Stomach (tissue), 9 donors: ENCODE measurements around the gene BASP1. TPM values are rescaled to one million over a fixed set of nuclear protein-coding genes. Genes with fewer than 3 reads are reported as not detected.

Experiments
- DNase-seq, 2 donors: peaks; one replicate each; pipeline versions ENCODE4 v3.0.0 to v3.0.0-alpha.2; 2013 to 2019
- H3K27ac ChIP-seq, 5 donors: fragments of 200-600 bp in 4 of 5; sonication (generic) in 4 of 5; one replicate each; pipeline ENCODE4 v1.5.1; 2013 to 2019; ENCODE audit warnings: mild to moderate bottlenecking in 1 of 5, moderate library complexity in 1 of 5
- H3K27me3 ChIP-seq, 3 donors: fragments of 200-600 bp; sonication (generic); one replicate each; pipeline ENCODE4 v1.5.1; 2017 to 2019; ENCODE audit warnings: mixed run types in 1 of 3
- H3K36me3 ChIP-seq, 4 donors: fragments of 200-600 bp; sonication (generic); 1 replicate in 3 of 4; 2 replicates in 1 of 4; pipeline ENCODE4 v1.5.1; 2016 to 2019
- H3K4me1 ChIP-seq, 4 donors: fragments of 200-600 bp; sonication (generic); one replicate each; pipeline ENCODE4 v1.5.1; 2016 to 2019
- H3K4me3 ChIP-seq, 4 donors: fragments of 200-600 bp; sonication (generic) in 3 of 4; one replicate each; pipeline ENCODE4 v1.5.1; 2016 to 2019; ENCODE audit warnings: mild to moderate bottlenecking in 1 of 4
- H3K9me3 ChIP-seq, 4 donors: fragments of 200-600 bp; sonication (generic); one replicate each; pipeline ENCODE4 v1.5.1; 2016 to 2019
- EP300 ChIP-seq: sonication (generic); formaldehyde crosslinking; IDR thresholded peaks from one replicate; pipeline ENCODE4 v1.6.1; 2017; ENCODE audit warnings: antibody characterized with exemption
- POLR2A ChIP-seq, 4 donors: fragments of 450-650 bp; IDR thresholded peaks; one replicate each; pipeline ENCODE4 v1.6.1; 2016; ENCODE audit warnings: antibody characterized with exemption in 4 of 4, control low read depth in 2 of 4, mild to moderate bottlenecking in 1 of 4, moderate library complexity in 1 of 4
- POLR2AphosphoS5 ChIP-seq, 3 donors: sonication (generic); formaldehyde crosslinking; IDR thresholded peaks; one replicate each; pipeline ENCODE4 v1.6.1; 2016; ENCODE audit warnings: antibody characterized with exemption in 3 of 3
- WGBS, 5 donors: extraction: QIAGEN DNeasy Blood & Tissue Kit in 3 of 5; methylation state at CpG; one replicate each; pipeline versions ENCODE4 v1.1.5 to v1.1.7; 2013 to 2018; 5-methylcytosine and 5-hydroxymethylcytosine counted together
- intact Hi-C: fragments of 100-400 bp; cut with DNase I; formaldehyde crosslinking; loops from one replicate; pipeline ENCODE4 v1.15.1; 2023; ENCODE audit warnings: low total_unique reads
- polyA plus RNA-seq, 3 donors: library from polyadenylated mRNA; stranded (reverse); fragments of 200-250 nt; gene quantifications; one replicate each; pipeline ENCODE4 v1.2.3, GENCODE V29; 2013
- total RNA-seq, 5 donors: library from RNA; depleted of rRNA; stranded (reverse); fragments of >200 nt; gene quantifications; one replicate each; pipeline versions ENCODE4 v1.1.0 to v1.2.3, GENCODE V29; 2014 to 2016
- TF ChIP-seq, protein P1 (sequence below), 7 experiments: fragments of 450-650 bp in 4 of 7; fragments of 200-600 bp in 3 of 7; sonication (generic) in 3 of 7; IDR thresholded peaks; one replicate each; pipeline ENCODE4 v1.5.1; 2016 to 2019; ENCODE audit warnings: antibody characterized with exemption in 7 of 7, control low read depth in 2 of 7, mild to moderate bottlenecking in 1 of 7
- donor health status: healthy with polysubstance abuse.
- donor health status: Bipolar disorder and iron deficiency.
- donor health status: healthy.

BASP1 gene
- total and polyA plus RNA-seq, 8 donors: 4.0 to 60.8 (median 16.0) TPM

- TF ChIP-seq EP300: no peak
- TF ChIP-seq, protein P1, sequence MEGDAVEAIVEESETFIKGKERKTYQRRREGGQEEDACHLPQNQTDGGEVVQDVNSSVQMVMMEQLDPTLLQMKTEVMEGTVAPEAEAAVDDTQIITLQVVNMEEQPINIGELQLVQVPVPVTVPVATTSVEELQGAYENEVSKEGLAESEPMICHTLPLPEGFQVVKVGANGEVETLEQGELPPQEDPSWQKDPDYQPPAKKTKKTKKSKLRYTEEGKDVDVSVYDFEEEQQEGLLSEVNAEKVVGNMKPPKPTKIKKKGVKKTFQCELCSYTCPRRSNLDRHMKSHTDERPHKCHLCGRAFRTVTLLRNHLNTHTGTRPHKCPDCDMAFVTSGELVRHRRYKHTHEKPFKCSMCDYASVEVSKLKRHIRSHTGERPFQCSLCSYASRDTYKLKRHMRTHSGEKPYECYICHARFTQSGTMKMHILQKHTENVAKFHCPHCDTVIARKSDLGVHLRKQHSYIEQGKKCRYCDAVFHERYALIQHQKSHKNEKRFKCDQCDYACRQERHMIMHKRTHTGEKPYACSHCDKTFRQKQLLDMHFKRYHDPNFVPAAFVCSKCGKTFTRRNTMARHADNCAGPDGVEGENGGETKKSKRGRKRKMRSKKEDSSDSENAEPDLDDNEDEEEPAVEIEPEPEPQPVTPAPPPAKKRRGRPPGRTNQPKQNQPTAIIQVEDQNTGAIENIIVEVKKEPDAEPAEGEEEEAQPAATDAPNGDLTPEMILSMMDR (IDR thresholded peaks at IDR 0.05): no peak
- TF ChIP-seq POLR2AphosphoS5 (IDR thresholded peaks at IDR 0.05): no peak
- TF ChIP-seq POLR2A (IDR thresholded peaks at IDR 0.05): no peak
- Histone ChIP-seq H3K27ac (no peak overlapping the region), H3K36me3 (no peaks in the 10 kb centered on the region), H3K4me1 (peaks cover 20 to 58% (median 33%) of the 10 kb centered on the region in 4 donors), H3K27me3 (peaks cover 0 to 37% (median 19%) of the 10 kb centered on the region in 3 donors), H3K4me3 (no peak overlapping the region), H3K9me3 (no peaks in the 10 kb centered on the region)
- WGBS, 5 donors: 76 to 88% (median 87%) methylated on average over 2 of the region's 2 CpGs
- intact Hi-C loops: no loop called here
- DNase-seq: no peak
Measured at GRCh38 chr5:17213938-17214337, 3.5 kb upstream of the BASP1 start.

DNA sequence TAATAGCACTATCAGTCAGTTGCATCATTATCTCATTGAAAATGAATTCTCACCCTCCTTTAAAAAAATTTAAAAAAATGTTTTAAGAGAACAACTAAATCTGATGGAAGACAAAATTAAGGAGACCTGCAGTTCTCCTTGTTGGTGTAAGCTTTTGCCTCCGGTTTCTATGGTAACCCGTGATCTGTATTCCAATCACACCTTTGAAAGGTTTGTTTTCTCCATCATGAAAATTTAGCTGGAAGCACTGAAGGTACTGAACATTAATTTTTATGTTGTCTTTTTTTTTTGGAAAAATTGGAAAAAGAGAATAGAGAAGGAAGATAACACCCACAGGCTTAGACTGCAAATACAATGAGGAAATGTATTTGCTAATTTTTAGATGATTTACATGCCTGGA lies 2.5 kb upstream of the BASP1 start:
- Histone ChIP-seq H3K4me1 (peaks cover 20 to 62% (median 36%) of the 10 kb centered on the region in 4 donors), H3K27me3 (peaks cover 0 to 44% (median 21%) of the 10 kb centered on the region in 3 donors), H3K27ac (no peak overlapping the region), H3K4me3 (no peak overlapping the region), H3K36me3 (no peaks in the 10 kb centered on the region), H3K9me3 (no peaks in the 10 kb centered on the region)
- DNase-seq: no peak
- intact Hi-C loops: no loop called here
- 90 to 94% (median 92%) methylated on average over 2 of the region's 2 CpGs for WGBS, 5 donors
- TF ChIP-seq, protein P1 (IDR thresholded peaks at IDR 0.05): no peak
- TF ChIP-seq EP300: no peak
- TF ChIP-seq POLR2AphosphoS5 (IDR thresholded peaks at IDR 0.05): no peak
- no peak for TF ChIP-seq POLR2A (IDR thresholded peaks at IDR 0.05)

DNA sequence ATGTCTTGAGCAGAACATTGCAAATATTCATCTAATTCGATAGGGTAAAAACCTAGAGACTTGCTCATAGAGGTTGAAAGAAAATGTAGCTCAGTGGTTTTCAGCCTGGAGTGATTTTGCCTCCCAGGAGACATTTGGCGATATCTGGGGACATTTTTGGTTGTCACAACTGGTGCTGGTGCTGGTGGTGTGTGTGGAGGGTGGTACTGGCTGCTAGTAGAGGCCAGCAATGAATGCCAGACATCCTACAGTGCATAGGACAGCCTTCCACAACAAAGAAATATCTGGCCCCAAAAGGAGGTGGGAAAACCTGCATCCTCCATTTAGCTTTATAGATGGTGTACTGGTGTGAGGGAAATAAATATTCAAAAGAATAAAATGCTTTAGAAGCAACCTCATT lies 2.1 kb upstream of the BASP1 start:
- no peak for DNase-seq
- peaks cover 0 to 48% (median 21%) of the 10 kb centered on the region in 3 donors for H3K27me3 ChIP-seq
- H3K4me3 ChIP-seq: no peak overlapping the region
- intact Hi-C loops: no loop called here
- no peaks in the 10 kb centered on the region for H3K9me3 ChIP-seq
- TF ChIP-seq, protein P1 (IDR thresholded peaks at IDR 0.05): no peak
- no peak for TF ChIP-seq POLR2A (IDR thresholded peaks at IDR 0.05)
- no peak for TF ChIP-seq POLR2AphosphoS5 (IDR thresholded peaks at IDR 0.05)
- TF ChIP-seq EP300: no peak
- no peaks in the 10 kb centered on the region for H3K36me3 ChIP-seq
- no peak overlapping the region for H3K27ac ChIP-seq
- H3K4me1 ChIP-seq: peaks cover 20 to 62% (median 36%) of the 10 kb centered on the region in 4 donors
- WGBS, 5 donors: 68 to 83% (median 78%) methylated on average over 2 of the region's 2 CpGs

DNA sequence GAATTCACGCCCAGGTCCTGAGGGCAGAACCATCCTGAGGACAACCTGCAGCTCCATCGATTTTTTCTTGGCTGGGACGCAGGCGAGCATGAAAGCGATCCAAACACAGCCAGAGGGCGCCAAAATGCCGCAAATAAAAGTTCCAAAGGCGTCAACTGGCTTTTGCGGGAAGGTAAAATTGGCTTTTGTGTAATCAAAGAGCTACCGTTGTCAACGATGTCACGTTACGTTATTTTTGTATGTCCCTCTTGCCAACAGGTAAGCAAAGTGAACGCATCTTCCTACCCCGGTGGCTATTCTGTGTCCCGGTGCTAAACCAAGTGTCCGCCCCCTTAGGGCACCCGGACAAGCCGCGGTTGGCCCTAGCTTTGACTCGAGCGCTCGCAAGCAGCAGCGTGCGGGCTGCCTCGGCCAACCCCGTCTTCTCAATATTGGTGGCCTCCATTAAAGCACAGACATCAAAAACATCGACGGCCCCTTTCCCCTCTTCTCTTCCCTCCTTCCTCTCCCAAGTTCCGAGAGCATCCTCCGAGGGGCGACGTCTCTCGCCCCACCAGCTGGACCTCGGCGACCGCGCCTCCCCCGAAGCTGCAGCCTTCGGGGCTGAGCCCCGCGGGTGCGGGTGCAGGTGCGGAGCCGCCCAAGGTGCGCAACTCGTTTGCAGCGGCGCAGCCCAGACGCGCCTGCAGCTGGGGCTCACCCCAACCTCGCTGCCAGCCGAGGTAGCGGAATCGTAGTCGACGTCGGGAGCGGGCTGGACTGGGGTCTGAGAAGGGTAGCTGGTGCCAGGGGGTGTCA lies 1.1 kb upstream of the BASP1 start:
- H3K4me3 ChIP-seq: peak overlapping the region; percentile 53 to 65 (median 54)
- H3K27me3 ChIP-seq: peaks cover 0 to 51% (median 21%) of the 10 kb centered on the region in 3 donors
- H3K4me1 ChIP-seq: peaks cover 20 to 62% (median 36%) of the 10 kb centered on the region in 4 donors
- intact Hi-C loops: no loop called here
- no peaks in the 10 kb centered on the region for H3K36me3 ChIP-seq
- TF ChIP-seq POLR2A (IDR thresholded peaks at IDR 0.05) (no peak), POLR2AphosphoS5 (IDR thresholded peaks at IDR 0.05) (no peak), EP300 (no peak)
- TF ChIP-seq, protein P1 (IDR thresholded peaks at IDR 0.05): peak in 5 of 7 experiments; percentile 42 to 85 (median 68)
- WGBS, 5 donors: 2 to 4% (median 3%) methylated on average over 51 to 59 of the region's 59 CpGs
- DNase-seq: peak; percentile 85 to 94
- H3K27ac ChIP-seq: peak overlapping the region in 4 of 5 donors; percentile 29 to 83 (median 79)
- no peaks in the 10 kb centered on the region for H3K9me3 ChIP-seq
